GM23338 (cell line): ENCODE results near the gene TRAM2. TPM values are rescaled to one million over a fixed set of nuclear protein-coding genes. Genes with fewer than 3 reads are reported as not detected.

Experiments
- ATAC-seq: fragments of 200-7000 bp; cut with Tn5 transposase; 3 replicates; pipeline ENCODE4 v1.9.1; 2020
- DNase-seq: peaks from one replicate; pipeline ENCODE4 v3.0.0-alpha.2; 2015; ENCODE audit warnings: low spot score
- H2AFZ ChIP-seq: fragments of 200-600 bp; sonication (generic); 2 replicates; pipeline ENCODE4 v1.8.0; 2016; ENCODE audit warnings: antibody characterized with exemption, mild to moderate bottlenecking, moderate library complexity
- H3F3A ChIP-seq: fragments of 200-600 bp; sonication (generic); replicated peaks from 2 replicates; pipeline ENCODE4 v1.8.0; 2017; ENCODE audit warnings: antibody characterized with exemption, mixed run types, low read depth
- H3K27ac ChIP-seq: fragments of 200-600 bp; sonication (generic); 2 replicates; pipeline ENCODE4 v1.6.1; 2016; ENCODE audit warnings: low read depth
- H3K27me3 ChIP-seq: fragments of 200-600 bp; sonication (generic); 2 replicates; pipeline ENCODE4 v1.8.0; 2016; ENCODE audit warnings: mild to moderate bottlenecking, mixed run types, moderate library complexity; ENCODE audit not compliant: insufficient read depth
- H3K36me3 ChIP-seq: fragments of 200-600 bp; sonication (generic); 2 replicates; pipeline ENCODE4 v1.8.0; 2016; ENCODE audit warnings: mild to moderate bottlenecking; ENCODE audit not compliant: insufficient read depth
- H3K4me1 ChIP-seq: fragments of 200-600 bp; sonication (generic); 2 replicates; pipeline ENCODE4 v1.8.0; 2016; ENCODE audit warnings: mild to moderate bottlenecking, moderate library complexity; ENCODE audit not compliant: insufficient read depth
- H3K4me2 ChIP-seq: fragments of 200-600 bp; sonication (generic); 2 replicates; pipeline ENCODE4 v1.7.1; 2017; ENCODE audit warnings: mixed run types
- H3K4me3 ChIP-seq: fragments of 200-600 bp; sonication (generic); 2 replicates; pipeline ENCODE4 v1.6.1; 2016; ENCODE audit warnings: mixed run types
- H3K79me2 ChIP-seq: fragments of 200-600 bp; sonication (generic); replicated peaks from 2 replicates; pipeline ENCODE4 v1.8.0; 2017; ENCODE audit warnings: mild to moderate bottlenecking; ENCODE audit not compliant: insufficient read depth
- H3K9me2 ChIP-seq: fragments of 200-600 bp; sonication (generic); 2 replicates; pipeline ENCODE4 v1.8.0; 2017; ENCODE audit not compliant: insufficient read depth
- H4K20me1 ChIP-seq: fragments of 200-600 bp; sonication (generic); replicated peaks from 2 replicates; pipeline ENCODE4 v1.8.0; 2017; ENCODE audit warnings: mild to moderate bottlenecking; ENCODE audit not compliant: insufficient read depth
- H3K27ac Mint-ChIP-seq: 2 replicates; pipeline ENCODE4 v1.8.0; 2020; ENCODE audit warnings: inconsistent platforms, mild to moderate bottlenecking, moderate library complexity, mixed read lengths
- H3K27me3 Mint-ChIP-seq: 3 replicates; pipeline ENCODE4 v1.8.0; 2022; ENCODE audit warnings: low read depth, mild to moderate bottlenecking, moderate library complexity, mixed read lengths, inconsistent platforms; ENCODE audit not compliant: insufficient read depth, poor library complexity
- H3K36me3 Mint-ChIP-seq: 3 replicates; pipeline ENCODE4 v1.8.0; 2021; ENCODE audit warnings: low read depth, mild to moderate bottlenecking, inconsistent platforms, moderate library complexity, mixed read lengths
- H3K4me1 Mint-ChIP-seq: 3 replicates; pipeline ENCODE4 v1.8.0; 2020; ENCODE audit warnings: mild to moderate bottlenecking, inconsistent platforms, mixed read lengths
- H3K4me3 Mint-ChIP-seq: 3 replicates; pipeline ENCODE4 v1.8.0; 2021; ENCODE audit warnings: moderate library complexity, mild to moderate bottlenecking, inconsistent platforms, mixed read lengths
- H3K9me3 Mint-ChIP-seq: 3 replicates; pipeline ENCODE4 v1.8.0; 2020; ENCODE audit warnings: moderate library complexity, mild to moderate bottlenecking, inconsistent platforms, mixed read lengths
- CREB1 ChIP-seq: fragments of 250-450 bp; sonication (Bioruptor Pico); IDR thresholded peaks from 2 replicates; pipeline ENCODE4 v1.5.0; 2020; ENCODE audit warnings: low read depth, mild to moderate bottlenecking, moderate library complexity
- EZH2phosphoT487 ChIP-seq: fragments of 200-600 bp; sonication (generic); IDR thresholded peaks from one replicate; pipeline ENCODE4 v1.8.1; 2018; ENCODE audit warnings: antibody characterized with exemption; ENCODE audit not compliant: unreplicated experiment
- JUNB ChIP-seq: IDR thresholded peaks from one replicate; pipeline ENCODE4 v1.6.1; 2016; ENCODE audit warnings: antibody characterized with exemption; ENCODE audit not compliant: unreplicated experiment
- POLR2AphosphoS5 ChIP-seq: IDR thresholded peaks from 2 replicates; pipeline ENCODE4 v1.6.1; 2016; ENCODE audit warnings: antibody characterized with exemption, low read depth
- STAT1 ChIP-seq: IDR thresholded peaks from one replicate; pipeline ENCODE4 v1.6.1; 2016; ENCODE audit warnings: antibody characterized with exemption; ENCODE audit not compliant: unreplicated experiment
- ZNF114 ChIP-seq: fragments of 250-450 bp; sonication (Bioruptor Pico); IDR thresholded peaks from 2 replicates; pipeline ENCODE4 v1.5.0; 2020; ENCODE audit warnings: mild to moderate bottlenecking, moderate library complexity
- ZNF331 ChIP-seq: fragments of 250-450 bp; sonication (Bioruptor Pico); IDR thresholded peaks from 2 replicates; pipeline ENCODE4 v1.5.0; 2020; ENCODE audit warnings: low read depth, mild to moderate bottlenecking, moderate library complexity
- polyA plus RNA-seq: library from polyadenylated mRNA; unstranded; fragments of >200 nt; fragmentation: Nextera tagmentation; extraction: Ambion mirVana; gene quantifications from 2 replicates; pipeline ENCODE4 v1.2.1, GENCODE V29; 2016
- total RNA-seq: library from RNA; depleted of rRNA; stranded (reverse); fragments of >200 nt; shearing (Covaris generic); gene quantifications from 2 replicates; pipeline ENCODE4 v1.2.3, GENCODE V29; 2014
- TF ChIP-seq, protein P1 (sequence below), 2 experiments: fragments of 200-600 bp in 1 of 2; sonication (generic) in 1 of 2; conservative IDR thresholded peaks; 2 replicates each; pipeline versions ENCODE4 v1.5.1 to v1.6.1; 2016 to 2017; ENCODE audit warnings: antibody characterized with exemption in 2 of 2, low read depth in 2 of 2, mild to moderate bottlenecking in 2 of 2, moderate library complexity in 1 of 2
- TF ChIP-seq, protein P2 (sequence below): IDR thresholded peaks from 2 replicates; pipeline ENCODE4 v1.6.1; 2016; ENCODE audit warnings: antibody characterized with exemption
- TF ChIP-seq, protein P3 (sequence below): IDR thresholded peaks from one replicate; pipeline ENCODE4 v1.6.1; 2018; ENCODE audit warnings: antibody characterized with exemption; ENCODE audit not compliant: unreplicated experiment

Gene TRAM2
- total and polyA plus RNA-seq, 2 experiments from 2014 or later = 4.0 to 14.0 TPM

DNA sequence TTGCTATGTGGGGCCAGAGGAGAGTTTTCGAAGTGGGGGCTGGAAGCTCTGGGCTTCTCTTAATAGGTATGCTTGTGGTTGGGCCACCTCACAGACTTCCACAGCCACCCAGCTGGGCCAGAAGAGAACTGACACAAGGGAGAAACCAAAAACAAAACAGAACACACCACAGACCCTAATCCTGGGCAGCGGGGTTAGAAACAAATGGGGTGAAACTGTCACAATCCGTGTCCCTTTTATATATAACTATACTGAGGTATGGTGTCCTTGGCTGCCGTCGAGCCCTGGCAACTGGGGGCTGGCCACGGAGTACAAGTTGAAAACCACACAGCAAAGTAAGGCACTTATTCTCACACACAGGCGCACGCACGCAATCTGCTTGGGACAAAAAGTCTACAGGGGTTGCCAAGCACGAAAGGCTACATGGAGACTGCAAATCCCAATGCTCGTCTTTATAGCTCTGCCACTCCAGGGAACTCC lies 78.3 kb downstream of the TRAM2 start:
- Histone ChIP-seq H4K20me1 (no peaks in the 10 kb centered on the region), H3K79me2 (no peaks in the 10 kb centered on the region), H3K27me3 (no peaks in the 10 kb centered on the region), H3K36me3 (no peaks in the 10 kb centered on the region), H3K9me2 (no peaks in the 10 kb centered on the region), H3K27ac (no peak overlapping the region), H3K4me2 (no peak overlapping the region), H3F3A (no peaks in the 10 kb centered on the region), H3K4me1 (no peaks in the 10 kb centered on the region), H3K4me3 (no peak overlapping the region), H2AFZ (no peak overlapping the region)
- H3K27me3 Mint-ChIP-seq = peaks cover 15% of the 10 kb centered on the region
- no peak overlapping the region for H3K27ac Mint-ChIP-seq
- DNase-seq = no peak
- no peak overlapping the region for H3K4me3 Mint-ChIP-seq
- no peaks in the 10 kb centered on the region for H3K9me3 Mint-ChIP-seq
- TF ChIP-seq EZH2phosphoT487 (no peak), POLR2AphosphoS5 (no peak), ZNF114 (no peak), ZNF331 (CRISPR knock-in tag) (no peak), STAT1 (no peak), CREB1 (CRISPR knock-in tag) (no peak), JUNB (no peak)
- TF ChIP-seq, protein P1, sequence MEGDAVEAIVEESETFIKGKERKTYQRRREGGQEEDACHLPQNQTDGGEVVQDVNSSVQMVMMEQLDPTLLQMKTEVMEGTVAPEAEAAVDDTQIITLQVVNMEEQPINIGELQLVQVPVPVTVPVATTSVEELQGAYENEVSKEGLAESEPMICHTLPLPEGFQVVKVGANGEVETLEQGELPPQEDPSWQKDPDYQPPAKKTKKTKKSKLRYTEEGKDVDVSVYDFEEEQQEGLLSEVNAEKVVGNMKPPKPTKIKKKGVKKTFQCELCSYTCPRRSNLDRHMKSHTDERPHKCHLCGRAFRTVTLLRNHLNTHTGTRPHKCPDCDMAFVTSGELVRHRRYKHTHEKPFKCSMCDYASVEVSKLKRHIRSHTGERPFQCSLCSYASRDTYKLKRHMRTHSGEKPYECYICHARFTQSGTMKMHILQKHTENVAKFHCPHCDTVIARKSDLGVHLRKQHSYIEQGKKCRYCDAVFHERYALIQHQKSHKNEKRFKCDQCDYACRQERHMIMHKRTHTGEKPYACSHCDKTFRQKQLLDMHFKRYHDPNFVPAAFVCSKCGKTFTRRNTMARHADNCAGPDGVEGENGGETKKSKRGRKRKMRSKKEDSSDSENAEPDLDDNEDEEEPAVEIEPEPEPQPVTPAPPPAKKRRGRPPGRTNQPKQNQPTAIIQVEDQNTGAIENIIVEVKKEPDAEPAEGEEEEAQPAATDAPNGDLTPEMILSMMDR (conservative IDR thresholded peaks at IDR 0.05; ENCODE audit: low read depth in 2 of 2) = no peak
- TF ChIP-seq, protein P2, sequence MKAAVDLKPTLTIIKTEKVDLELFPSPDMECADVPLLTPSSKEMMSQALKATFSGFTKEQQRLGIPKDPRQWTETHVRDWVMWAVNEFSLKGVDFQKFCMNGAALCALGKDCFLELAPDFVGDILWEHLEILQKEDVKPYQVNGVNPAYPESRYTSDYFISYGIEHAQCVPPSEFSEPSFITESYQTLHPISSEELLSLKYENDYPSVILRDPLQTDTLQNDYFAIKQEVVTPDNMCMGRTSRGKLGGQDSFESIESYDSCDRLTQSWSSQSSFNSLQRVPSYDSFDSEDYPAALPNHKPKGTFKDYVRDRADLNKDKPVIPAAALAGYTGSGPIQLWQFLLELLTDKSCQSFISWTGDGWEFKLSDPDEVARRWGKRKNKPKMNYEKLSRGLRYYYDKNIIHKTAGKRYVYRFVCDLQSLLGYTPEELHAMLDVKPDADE = no peak
- TF ChIP-seq, protein P3, sequence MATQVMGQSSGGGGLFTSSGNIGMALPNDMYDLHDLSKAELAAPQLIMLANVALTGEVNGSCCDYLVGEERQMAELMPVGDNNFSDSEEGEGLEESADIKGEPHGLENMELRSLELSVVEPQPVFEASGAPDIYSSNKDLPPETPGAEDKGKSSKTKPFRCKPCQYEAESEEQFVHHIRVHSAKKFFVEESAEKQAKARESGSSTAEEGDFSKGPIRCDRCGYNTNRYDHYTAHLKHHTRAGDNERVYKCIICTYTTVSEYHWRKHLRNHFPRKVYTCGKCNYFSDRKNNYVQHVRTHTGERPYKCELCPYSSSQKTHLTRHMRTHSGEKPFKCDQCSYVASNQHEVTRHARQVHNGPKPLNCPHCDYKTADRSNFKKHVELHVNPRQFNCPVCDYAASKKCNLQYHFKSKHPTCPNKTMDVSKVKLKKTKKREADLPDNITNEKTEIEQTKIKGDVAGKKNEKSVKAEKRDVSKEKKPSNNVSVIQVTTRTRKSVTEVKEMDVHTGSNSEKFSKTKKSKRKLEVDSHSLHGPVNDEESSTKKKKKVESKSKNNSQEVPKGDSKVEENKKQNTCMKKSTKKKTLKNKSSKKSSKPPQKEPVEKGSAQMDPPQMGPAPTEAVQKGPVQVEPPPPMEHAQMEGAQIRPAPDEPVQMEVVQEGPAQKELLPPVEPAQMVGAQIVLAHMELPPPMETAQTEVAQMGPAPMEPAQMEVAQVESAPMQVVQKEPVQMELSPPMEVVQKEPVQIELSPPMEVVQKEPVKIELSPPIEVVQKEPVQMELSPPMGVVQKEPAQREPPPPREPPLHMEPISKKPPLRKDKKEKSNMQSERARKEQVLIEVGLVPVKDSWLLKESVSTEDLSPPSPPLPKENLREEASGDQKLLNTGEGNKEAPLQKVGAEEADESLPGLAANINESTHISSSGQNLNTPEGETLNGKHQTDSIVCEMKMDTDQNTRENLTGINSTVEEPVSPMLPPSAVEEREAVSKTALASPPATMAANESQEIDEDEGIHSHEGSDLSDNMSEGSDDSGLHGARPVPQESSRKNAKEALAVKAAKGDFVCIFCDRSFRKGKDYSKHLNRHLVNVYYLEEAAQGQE = no peak
- no peak for ATAC-seq
- H3K36me3 Mint-ChIP-seq = peaks cover 22% of the 10 kb centered on the region
- peaks cover 14% of the 10 kb centered on the region for H3K4me1 Mint-ChIP-seq
